Thyroid gland (tissue), 4 donors: ENCODE results near the gene CRTC3. TPM values are rescaled to one million over a fixed set of nuclear protein-coding genes. Genes with fewer than 3 reads are reported as not detected.
"Not testable (repeated sequence)": the region's sequence is repeated elsewhere in the genome, so short reads cannot be mapped to it uniquely, and the experiment has no call there.

Source experiments
- DNase-seq, 2 donors: peaks; one replicate each; pipeline ENCODE4 v3.0.0-alpha.2; 2019
- H3K27ac ChIP-seq, 3 donors: fragments of 200-600 bp; sonication (generic); 1 replicate in 2 of 3; 2 replicates in 1 of 3; pipeline ENCODE4 v1.5.1; 2016 to 2019; ENCODE audit warnings: mild to moderate bottlenecking in 1 of 3, moderate library complexity in 1 of 3
- H3K27me3 ChIP-seq: fragments of 200-600 bp; sonication (generic); one replicate; pipeline ENCODE4 v1.5.1; 2019
- H3K36me3 ChIP-seq, 2 donors: fragments of 200-600 bp; sonication (generic); one replicate each; pipeline ENCODE4 v1.5.1; 2016 to 2019
- H3K4me1 ChIP-seq, 2 donors: fragments of 200-600 bp; sonication (generic); one replicate each; pipeline ENCODE4 v1.5.1; 2017 to 2019
- H3K4me3 ChIP-seq, 3 donors: fragments of 200-600 bp; sonication (generic); replicated peaks in 1 of 3; 1 replicate in 2 of 3; 2 replicates in 1 of 3; pipeline ENCODE4 v1.5.1; 2016; ENCODE audit warnings: mild to moderate bottlenecking in 1 of 3
- H3K9me3 ChIP-seq: fragments of 200-600 bp; sonication (generic); one replicate; pipeline ENCODE4 v1.5.1; 2017
- POLR2A ChIP-seq, 2 donors: fragments of 450-650 bp; IDR thresholded peaks; one replicate each; pipeline ENCODE4 v1.6.1; 2017; ENCODE audit warnings: antibody characterized with exemption in 2 of 2, mild to moderate bottlenecking in 2 of 2, moderate library complexity in 1 of 2
- WGBS, 2 donors: methylation state at CpG; one replicate each; pipeline ENCODE4 v1.1.5; 2017; 5-methylcytosine and 5-hydroxymethylcytosine counted together
- intact Hi-C: fragments of 100-400 bp; cut with DNase I; formaldehyde crosslinking; loops from one replicate; pipeline ENCODE4 v1.15.1; 2023
- total RNA-seq, 4 donors: library from RNA; depleted of rRNA; stranded (reverse); fragments of >200 nt; gene quantifications; one replicate each; pipeline ENCODE4 v1.2.3, GENCODE V29; 2016
- TF ChIP-seq, protein P1 (sequence below), 6 experiments: fragments of 200-600 bp in 3 of 6; fragments of 450-650 bp in 3 of 6; sonication (generic) in 3 of 6; IDR thresholded peaks; one replicate each; pipeline ENCODE4 v1.5.1; 2016 to 2019; ENCODE audit warnings: antibody characterized with exemption in 6 of 6, mild to moderate bottlenecking in 2 of 6, inconsistent platforms in 1 of 6, moderate library complexity in 1 of 6

The CRTC3 gene
- total RNA-seq, 4 donors from 2014 or later: 49.4 to 76.0 (median 62.6) TPM

DNA sequence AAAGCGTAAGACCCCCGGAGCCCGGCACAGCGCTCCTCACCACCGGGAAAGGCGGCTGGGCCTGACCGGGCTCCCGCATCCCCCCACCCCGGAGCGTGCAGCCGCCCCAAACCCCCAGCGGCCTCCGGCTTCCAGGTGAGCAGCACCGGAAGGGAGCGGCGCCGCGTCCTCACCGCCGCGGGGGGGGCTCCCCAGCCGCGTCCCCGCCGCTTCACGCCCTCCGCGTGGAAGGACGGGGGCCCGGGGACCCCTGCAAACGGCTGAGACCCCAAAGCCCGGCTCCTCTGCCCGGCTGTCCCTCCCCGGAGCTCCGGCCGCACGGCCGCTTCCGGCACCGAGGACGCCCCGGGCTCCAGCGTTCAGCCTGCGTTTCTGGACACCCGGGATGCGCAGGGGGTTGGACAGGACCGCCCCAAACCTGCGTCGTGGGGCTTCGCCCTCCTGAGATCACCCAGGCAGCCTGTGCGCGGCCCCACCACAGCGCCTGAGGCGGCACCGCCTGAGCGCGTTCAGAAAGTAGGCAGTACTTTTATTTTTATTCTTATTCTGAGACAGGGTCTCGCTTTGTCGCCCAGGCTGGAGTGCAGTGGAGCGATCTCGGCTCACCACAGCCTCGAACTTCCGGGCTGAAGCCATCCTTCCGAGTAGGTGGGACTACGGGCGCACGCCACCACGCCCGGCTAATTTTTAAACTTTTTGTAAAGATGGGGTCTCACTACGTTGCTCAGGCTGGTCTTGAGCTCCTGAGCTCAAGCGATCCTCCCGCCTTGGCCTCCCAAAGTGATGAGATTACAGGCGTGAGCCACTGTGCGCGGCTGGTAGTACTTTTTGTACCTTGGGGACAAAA, 135.8 kb downstream of the CRTC3 start:
- Histone ChIP-seq H3K36me3 (no peaks in the 10 kb centered on the region), H3K27ac (peak overlapping the region; percentile 89 to 99 (median 97)), H3K4me1 (peaks cover 10 to 30% of the 10 kb centered on the region in 2 donors), H3K9me3 (no peaks in the 10 kb centered on the region), H3K27me3 (no peaks in the 10 kb centered on the region), H3K4me3 (peak overlapping the region; percentile 71 to 76 (median 73))
- peak; percentile 75 for DNase-seq
- intact Hi-C loops: no loop called here
- peak in 1 of 2 donors; percentile 80 for TF ChIP-seq POLR2A (IDR thresholded peaks at IDR 0.05)
- TF ChIP-seq, protein P1, sequence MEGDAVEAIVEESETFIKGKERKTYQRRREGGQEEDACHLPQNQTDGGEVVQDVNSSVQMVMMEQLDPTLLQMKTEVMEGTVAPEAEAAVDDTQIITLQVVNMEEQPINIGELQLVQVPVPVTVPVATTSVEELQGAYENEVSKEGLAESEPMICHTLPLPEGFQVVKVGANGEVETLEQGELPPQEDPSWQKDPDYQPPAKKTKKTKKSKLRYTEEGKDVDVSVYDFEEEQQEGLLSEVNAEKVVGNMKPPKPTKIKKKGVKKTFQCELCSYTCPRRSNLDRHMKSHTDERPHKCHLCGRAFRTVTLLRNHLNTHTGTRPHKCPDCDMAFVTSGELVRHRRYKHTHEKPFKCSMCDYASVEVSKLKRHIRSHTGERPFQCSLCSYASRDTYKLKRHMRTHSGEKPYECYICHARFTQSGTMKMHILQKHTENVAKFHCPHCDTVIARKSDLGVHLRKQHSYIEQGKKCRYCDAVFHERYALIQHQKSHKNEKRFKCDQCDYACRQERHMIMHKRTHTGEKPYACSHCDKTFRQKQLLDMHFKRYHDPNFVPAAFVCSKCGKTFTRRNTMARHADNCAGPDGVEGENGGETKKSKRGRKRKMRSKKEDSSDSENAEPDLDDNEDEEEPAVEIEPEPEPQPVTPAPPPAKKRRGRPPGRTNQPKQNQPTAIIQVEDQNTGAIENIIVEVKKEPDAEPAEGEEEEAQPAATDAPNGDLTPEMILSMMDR (IDR thresholded peaks at IDR 0.05): no peak
- WGBS, 2 donors: 8% methylated on average over 31 to 33 of the region's 75 CpGs

- WGBS, 2 donors: 91 to 94% methylated on average over 14 of the region's 14 CpGs
- no peak for TF ChIP-seq POLR2A (IDR thresholded peaks at IDR 0.05)
- TF ChIP-seq, protein P1 (IDR thresholded peaks at IDR 0.05): no peak
- Histone ChIP-seq H3K27me3 (no peaks in the 10 kb centered on the region), H3K9me3 (no peaks in the 10 kb centered on the region), H3K36me3 (no peaks in the 10 kb centered on the region), H3K4me3 (peak overlapping the region in 1 of 3 donors; percentile 71), H3K27ac (peak overlapping the region; percentile 89 to 99 (median 97)), H3K4me1 (peaks cover 6 to 22% of the 10 kb centered on the region in 2 donors)
- no peak for DNase-seq
- intact Hi-C loops: no loop called here
These were observed 136.6 kb downstream of the CRTC3 start for GRCh38 chr15:90666135-90666909.

- intact Hi-C loops: no loop called here
- WGBS, 2 donors: 81 to 90% methylated on average over 8 of the region's 8 CpGs
These were observed 137.5 kb downstream of the CRTC3 start for GRCh38 chr15:90667073-90667754.

GRCh38 chr15:90667755-90668345, 138.1 kb downstream of the CRTC3 start:
- DNase-seq: peak; percentile 58 to 66
- H3K27me3 ChIP-seq, intact Hi-C loops, H3K36me3 ChIP-seq, H3K4me3 ChIP-seq, H3K9me3 ChIP-seq: not testable (repeated sequence)
- Histone ChIP-seq H3K4me1 (peaks cover 6 to 18% of the 10 kb centered on the region in 2 donors), H3K27ac (peak overlapping the region; percentile 22 to 68 (median 31))
- 39 to 44% methylated on average over 7 of the region's 7 CpGs for WGBS, 2 donors

More at GRCh38 chr15:90667073-90667754, 137.5 kb downstream of the CRTC3 start:
- Histone ChIP-seq H3K4me3 (no peak overlapping the region), H3K4me1 (peaks cover 6 to 18% of the 10 kb centered on the region in 2 donors), H3K9me3 (no peaks in the 10 kb centered on the region), H3K36me3 (no peaks in the 10 kb centered on the region), H3K27ac (peak overlapping the region; percentile 22 to 68 (median 45)), H3K27me3 (no peaks in the 10 kb centered on the region)
- peak; percentile 50 to 58 for DNase-seq
- TF ChIP-seq POLR2A (IDR thresholded peaks at IDR 0.05): no peak
- TF ChIP-seq, protein P1 (IDR thresholded peaks at IDR 0.05): no peak

- H3K4me3 ChIP-seq, H3K27ac ChIP-seq, DNase-seq, H3K27me3 ChIP-seq, H3K9me3 ChIP-seq, intact Hi-C loops, H3K36me3 ChIP-seq: not testable (repeated sequence)
- WGBS, 2 donors: 97 to 98% methylated on average over 7 to 8 of the region's 8 CpGs
- peaks cover 6 to 18% of the 10 kb centered on the region in 2 donors for H3K4me1 ChIP-seq
These were observed 140.9 kb downstream of the CRTC3 start for GRCh38 chr15:90670631-90671030.
